ENCODE measurements around the gene POLR2J.
A peak's percentile ranks its signal among the peaks of the same experiment; 100 is the strongest.

Gene POLR2J

GRCh38 chr7:102473271-102473991 is 5.3 kb downstream of the POLR2J start:
- no peak overlapping the region for H3K27ac Mint-ChIP-seq
- no peaks in the 10 kb centered on the region for H3K9me3 Mint-ChIP-seq
- H3K36me3 Mint-ChIP-seq (ENCODE audit: low read depth), result peaks cover 7% of the 10 kb centered on the region

GRCh38 chr7:102472126-102473041 is 6.3 kb downstream of the POLR2J start:
- peaks cover 7% of the 10 kb centered on the region for H3K36me3 Mint-ChIP-seq (ENCODE audit: low read depth)
- no peaks in the 10 kb centered on the region for H3K27me3 Mint-ChIP-seq
- H3K27ac Mint-ChIP-seq, result no peak overlapping the region
- no peak overlapping the region for H3K4me3 Mint-ChIP-seq
- no peaks in the 10 kb centered on the region for H3K4me1 Mint-ChIP-seq (ENCODE audit: low read depth)
- no peaks in the 10 kb centered on the region for H3K9me3 Mint-ChIP-seq

More at GRCh38 chr7:102473271-102473991, 5.3 kb downstream of the POLR2J start:
- no peaks in the 10 kb centered on the region for H3K4me1 Mint-ChIP-seq (ENCODE audit: low read depth)
- no peaks in the 10 kb centered on the region for H3K27me3 Mint-ChIP-seq
- H3K4me3 Mint-ChIP-seq, result no peak overlapping the region

- H3K27me3 Mint-ChIP-seq, result no peaks in the 10 kb centered on the region
- peaks cover 2% of the 10 kb centered on the region for H3K4me1 Mint-ChIP-seq (ENCODE audit: low read depth)
- peaks cover 10% of the 10 kb centered on the region for H3K36me3 Mint-ChIP-seq (ENCODE audit: low read depth)
- H3K27ac Mint-ChIP-seq, result no peak overlapping the region
- no peak overlapping the region for H3K4me3 Mint-ChIP-seq
- H3K9me3 Mint-ChIP-seq, result no peaks in the 10 kb centered on the region
Measured at GRCh38 chr7:102471791-102472125, 7.0 kb downstream of the POLR2J start.

GRCh38 chr7:102469972-102470825 is 8.5 kb downstream of the POLR2J start:
- peaks cover 11% of the 10 kb centered on the region for H3K36me3 Mint-ChIP-seq (ENCODE audit: low read depth)
- peaks cover 15% of the 10 kb centered on the region for H3K4me1 Mint-ChIP-seq (ENCODE audit: low read depth)
- H3K4me3 Mint-ChIP-seq, result no peak overlapping the region
- H3K27me3 Mint-ChIP-seq, result no peaks in the 10 kb centered on the region
- H3K27ac Mint-ChIP-seq, result no peak overlapping the region
- H3K9me3 Mint-ChIP-seq, result no peaks in the 10 kb centered on the region

GRCh38 chr7:102469351-102469971 is 9.3 kb downstream of the POLR2J start:
- H3K4me3 Mint-ChIP-seq, result no peak overlapping the region
- no peaks in the 10 kb centered on the region for H3K9me3 Mint-ChIP-seq
- no peaks in the 10 kb centered on the region for H3K27me3 Mint-ChIP-seq
- H3K27ac Mint-ChIP-seq, result no peak overlapping the region
- H3K4me1 Mint-ChIP-seq (ENCODE audit: low read depth), result peaks cover 15% of the 10 kb centered on the region
- peaks cover 11% of the 10 kb centered on the region for H3K36me3 Mint-ChIP-seq (ENCODE audit: low read depth)

GRCh38 chr7:102468478-102469350 is 10.0 kb downstream of the POLR2J start:
- H3K4me1 Mint-ChIP-seq (ENCODE audit: low read depth), result peaks cover 22% of the 10 kb centered on the region
- H3K36me3 Mint-ChIP-seq (ENCODE audit: low read depth), result peaks cover 11% of the 10 kb centered on the region
- no peak overlapping the region for H3K4me3 Mint-ChIP-seq
- H3K9me3 Mint-ChIP-seq, result no peaks in the 10 kb centered on the region
- H3K27ac Mint-ChIP-seq, result no peak overlapping the region
- H3K27me3 Mint-ChIP-seq, result no peaks in the 10 kb centered on the region

GRCh38 chr7:102467581-102468477 is 10.9 kb downstream of the POLR2J start:
- Mint-ChIP-seq H3K4me3 (no peak overlapping the region), H3K4me1 (ENCODE audit: low read depth) (peaks cover 25% of the 10 kb centered on the region), H3K27ac (no peak overlapping the region), H3K9me3 (no peaks in the 10 kb centered on the region), H3K36me3 (ENCODE audit: low read depth) (peaks cover 11% of the 10 kb centered on the region), H3K27me3 (no peaks in the 10 kb centered on the region)

- Mint-ChIP-seq H3K27ac (peak overlapping the region; percentile 26), H3K4me1 (ENCODE audit: low read depth) (peaks cover 29% of the 10 kb centered on the region), H3K9me3 (no peaks in the 10 kb centered on the region), H3K4me3 (peak overlapping the region; percentile 93), H3K27me3 (no peaks in the 10 kb centered on the region), H3K36me3 (ENCODE audit: low read depth) (peaks cover 8% of the 10 kb centered on the region)
Measured at GRCh38 chr7:102466097-102466496, 12.6 kb downstream of the POLR2J start.

- Mint-ChIP-seq H3K4me3 (peak within 1 kb of the TSS; percentile 93), H3K27me3 (no peaks in the 10 kb centered on the region), H3K4me1 (ENCODE audit: low read depth) (peaks cover 29% of the 10 kb centered on the region), H3K36me3 (ENCODE audit: low read depth) (peaks cover 9% of the 10 kb centered on the region), H3K9me3 (no peaks in the 10 kb centered on the region), H3K27ac (peak within 1 kb of the TSS; percentile 87)
Measured at GRCh38 chr7:102464577-102465280, 14.0 kb downstream of the POLR2J start, which contains the start of the genes ALKBH4 and LRWD1. TSS of gene ALKBH4 (minus strand) at chr7:102464863. CDS start at chr7:102464836, 27 bp downstream. TSS of gene LRWD1 (plus strand) at chr7:102464984. CDS start at chr7:102465081, 97 bp downstream.

- H3K4me1 Mint-ChIP-seq (ENCODE audit: low read depth), result peaks cover 29% of the 10 kb centered on the region
- peaks cover 9% of the 10 kb centered on the region for H3K36me3 Mint-ChIP-seq (ENCODE audit: low read depth)
Measured at GRCh38 chr7:102463841-102464576, 14.7 kb downstream of the POLR2J start.

GRCh38 chr7:102460467-102460866 is 18.3 kb downstream of the POLR2J start:
- Mint-ChIP-seq H3K4me3 (no peak overlapping the region), H3K4me1 (ENCODE audit: low read depth) (peaks cover 15% of the 10 kb centered on the region), H3K27me3 (no peaks in the 10 kb centered on the region), H3K27ac (no peak overlapping the region), H3K36me3 (ENCODE audit: low read depth) (peaks cover 15% of the 10 kb centered on the region), H3K9me3 (no peaks in the 10 kb centered on the region)

More at GRCh38 chr7:102463841-102464576, 14.7 kb downstream of the POLR2J start:
- H3K4me3 Mint-ChIP-seq, result peak overlapping the region; percentile 93
- H3K9me3 Mint-ChIP-seq, result no peaks in the 10 kb centered on the region
- no peaks in the 10 kb centered on the region for H3K27me3 Mint-ChIP-seq
- H3K27ac Mint-ChIP-seq, result peak overlapping the region; percentile 87
